ENCODE data around the gene DDX23.

The DDX23 gene

DNA sequence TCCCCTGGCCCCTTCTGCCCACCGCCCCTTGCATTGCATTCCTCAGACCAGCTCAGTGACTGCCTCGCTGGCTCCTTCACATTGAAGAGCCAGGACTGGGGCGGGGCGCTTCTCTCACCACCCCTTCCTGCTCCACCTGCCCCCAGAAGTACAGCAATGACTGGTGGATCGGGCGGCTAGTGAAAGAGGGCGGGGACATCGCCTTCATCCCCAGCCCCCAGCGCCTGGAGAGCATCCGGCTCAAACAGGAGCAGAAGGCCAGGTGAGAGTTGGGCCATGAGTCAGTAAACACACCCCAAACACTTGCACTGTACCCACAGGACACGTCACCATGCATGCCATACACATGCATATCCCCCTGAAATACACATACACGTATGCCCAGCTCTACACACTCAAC, 27.9 kb downstream of the DDX23 start:
- no peak for DNase-seq (ENCODE audit: low spot score)
- no peak overlapping the region for H3K27ac Mint-ChIP-seq
- H3K4me1 Mint-ChIP-seq (ENCODE audit: low read depth), result no peaks in the 10 kb centered on the region
- peaks cover 11% of the 10 kb centered on the region for H3K27me3 Mint-ChIP-seq (ENCODE audit: low read depth)
- H3K36me3 Mint-ChIP-seq (ENCODE audit: low read depth), result peaks cover 6% of the 10 kb centered on the region
- H3K4me3 Mint-ChIP-seq, result no peak overlapping the region
- no peaks in the 10 kb centered on the region for H3K9me3 Mint-ChIP-seq

DNA sequence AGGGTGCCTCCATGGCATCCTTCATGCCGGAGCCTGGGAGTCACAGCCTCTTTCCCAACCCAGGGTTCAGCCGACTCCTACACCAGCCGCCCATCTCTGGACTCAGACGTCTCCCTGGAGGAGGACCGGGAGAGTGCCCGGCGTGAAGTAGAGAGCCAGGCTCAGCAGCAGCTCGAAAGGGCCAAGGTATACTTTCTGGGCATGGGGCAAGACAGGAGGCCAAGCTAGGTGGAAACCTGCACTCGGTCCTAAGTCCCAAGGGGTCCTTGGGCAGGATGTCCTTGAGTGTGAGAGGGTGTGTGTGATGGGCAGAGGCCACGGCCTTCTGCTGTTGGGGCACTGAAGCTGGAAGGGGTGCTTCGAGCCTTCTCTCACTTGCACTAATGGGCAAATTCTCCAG, 28.7 kb downstream of the DDX23 start:
- peaks cover 15% of the 10 kb centered on the region for H3K27me3 Mint-ChIP-seq (ENCODE audit: low read depth)
- H3K9me3 Mint-ChIP-seq, result no peaks in the 10 kb centered on the region
- no peak overlapping the region for H3K4me3 Mint-ChIP-seq
- no peak overlapping the region for H3K27ac Mint-ChIP-seq
- H3K36me3 Mint-ChIP-seq (ENCODE audit: low read depth), result no peaks in the 10 kb centered on the region
- H3K4me1 Mint-ChIP-seq (ENCODE audit: low read depth), result peaks cover 2% of the 10 kb centered on the region
- DNase-seq (ENCODE audit: low spot score), result no peak

DNA sequence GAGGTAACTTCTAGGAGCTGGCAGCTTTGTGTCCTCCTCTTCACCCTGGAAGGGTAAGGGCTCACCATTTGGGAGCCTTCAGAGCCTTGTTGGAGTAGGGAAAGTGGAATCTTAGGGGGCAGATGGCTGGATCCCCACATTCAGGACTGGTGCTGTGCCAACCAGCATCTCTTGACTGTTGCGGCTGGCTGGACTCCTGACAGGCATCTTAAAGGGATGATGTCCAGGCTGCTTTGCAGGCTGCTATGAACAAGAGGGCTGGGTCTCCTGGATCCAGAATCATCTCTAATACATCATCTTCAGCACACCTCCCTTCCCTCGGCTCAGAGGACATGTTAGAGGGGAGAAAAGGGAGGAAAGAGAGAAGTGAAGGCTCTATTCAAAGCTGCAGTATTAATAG, 29.3 kb downstream of the DDX23 start:
- Mint-ChIP-seq H3K4me1 (ENCODE audit: low read depth) (peaks cover 2% of the 10 kb centered on the region), H3K36me3 (ENCODE audit: low read depth) (no peaks in the 10 kb centered on the region), H3K27ac (no peak overlapping the region), H3K27me3 (ENCODE audit: low read depth) (peaks cover 17% of the 10 kb centered on the region), H3K9me3 (no peaks in the 10 kb centered on the region), H3K4me3 (no peak overlapping the region)
- DNase-seq (ENCODE audit: low spot score), result no peak

DNA sequence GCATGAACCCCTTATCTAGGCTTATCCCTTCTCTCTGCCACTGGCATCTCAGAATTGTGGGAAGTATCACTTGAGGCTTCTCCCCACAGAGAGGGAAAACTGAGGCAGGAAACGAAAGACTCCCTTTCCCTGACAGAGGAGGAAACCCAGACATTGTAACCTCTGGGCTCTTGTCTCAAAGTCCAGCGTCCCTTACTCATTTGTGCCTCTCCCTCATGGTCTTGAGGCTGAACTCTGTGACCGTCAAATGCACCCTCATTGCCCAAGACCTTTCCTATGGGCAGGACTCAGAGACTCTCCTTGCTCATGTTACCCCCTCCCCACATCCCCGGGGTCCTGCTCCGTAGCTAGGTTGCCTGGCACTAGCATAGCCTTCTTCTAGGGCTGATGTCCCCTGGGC, 29.8 kb downstream of the DDX23 start:
- H3K36me3 Mint-ChIP-seq (ENCODE audit: low read depth), result no peaks in the 10 kb centered on the region
- DNase-seq (ENCODE audit: low spot score), result no peak
- no peaks in the 10 kb centered on the region for H3K9me3 Mint-ChIP-seq
- H3K27ac Mint-ChIP-seq, result no peak overlapping the region
- peaks cover 5% of the 10 kb centered on the region for H3K4me1 Mint-ChIP-seq (ENCODE audit: low read depth)
- H3K4me3 Mint-ChIP-seq, result no peak overlapping the region
- peaks cover 23% of the 10 kb centered on the region for H3K27me3 Mint-ChIP-seq (ENCODE audit: low read depth)

DNA sequence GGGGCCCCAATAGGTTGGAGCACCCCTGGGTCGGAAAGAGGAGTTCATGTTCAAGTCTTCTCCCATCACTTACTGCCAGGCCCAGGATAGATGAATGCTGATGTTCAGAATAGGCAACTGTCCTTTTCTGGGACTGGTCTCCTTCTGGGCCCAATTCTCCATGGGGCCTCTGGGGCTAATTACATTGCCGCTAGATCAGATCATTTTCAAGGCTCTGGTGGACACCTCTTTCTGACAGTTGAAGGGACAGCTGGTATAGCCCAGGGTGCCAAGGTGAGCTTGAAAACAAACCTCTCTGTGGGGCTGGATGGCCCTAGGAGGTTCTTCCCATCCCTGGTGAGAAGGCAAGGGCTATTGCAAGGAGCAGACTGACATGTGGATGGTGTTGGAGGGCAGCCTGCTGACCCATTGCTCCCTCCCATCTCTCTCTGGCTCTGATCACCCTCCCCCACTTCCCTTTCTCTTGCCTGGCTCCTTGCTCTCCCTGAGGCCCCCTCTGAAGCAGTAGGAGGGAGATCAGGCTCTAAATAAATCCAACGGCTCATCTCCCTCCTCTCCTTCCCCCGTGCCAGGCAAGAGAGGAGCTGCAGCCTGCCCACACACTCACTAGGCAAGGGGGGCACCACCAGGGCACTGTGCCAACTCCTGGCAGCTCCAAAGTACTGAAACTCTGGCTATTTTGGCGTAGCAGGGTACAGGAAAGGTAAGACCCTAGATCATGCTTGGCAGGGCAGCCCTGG, 31.8 kb downstream of the DDX23 start:
- no peaks in the 10 kb centered on the region for H3K9me3 Mint-ChIP-seq
- no peak for DNase-seq (ENCODE audit: low spot score)
- H3K27me3 Mint-ChIP-seq (ENCODE audit: low read depth), result peaks cover 35% of the 10 kb centered on the region
- H3K36me3 Mint-ChIP-seq (ENCODE audit: low read depth), result no peaks in the 10 kb centered on the region
- no peak overlapping the region for H3K27ac Mint-ChIP-seq
- peak overlapping the region; percentile 62 for H3K4me3 Mint-ChIP-seq
- peaks cover 18% of the 10 kb centered on the region for H3K4me1 Mint-ChIP-seq (ENCODE audit: low read depth)

DNA sequence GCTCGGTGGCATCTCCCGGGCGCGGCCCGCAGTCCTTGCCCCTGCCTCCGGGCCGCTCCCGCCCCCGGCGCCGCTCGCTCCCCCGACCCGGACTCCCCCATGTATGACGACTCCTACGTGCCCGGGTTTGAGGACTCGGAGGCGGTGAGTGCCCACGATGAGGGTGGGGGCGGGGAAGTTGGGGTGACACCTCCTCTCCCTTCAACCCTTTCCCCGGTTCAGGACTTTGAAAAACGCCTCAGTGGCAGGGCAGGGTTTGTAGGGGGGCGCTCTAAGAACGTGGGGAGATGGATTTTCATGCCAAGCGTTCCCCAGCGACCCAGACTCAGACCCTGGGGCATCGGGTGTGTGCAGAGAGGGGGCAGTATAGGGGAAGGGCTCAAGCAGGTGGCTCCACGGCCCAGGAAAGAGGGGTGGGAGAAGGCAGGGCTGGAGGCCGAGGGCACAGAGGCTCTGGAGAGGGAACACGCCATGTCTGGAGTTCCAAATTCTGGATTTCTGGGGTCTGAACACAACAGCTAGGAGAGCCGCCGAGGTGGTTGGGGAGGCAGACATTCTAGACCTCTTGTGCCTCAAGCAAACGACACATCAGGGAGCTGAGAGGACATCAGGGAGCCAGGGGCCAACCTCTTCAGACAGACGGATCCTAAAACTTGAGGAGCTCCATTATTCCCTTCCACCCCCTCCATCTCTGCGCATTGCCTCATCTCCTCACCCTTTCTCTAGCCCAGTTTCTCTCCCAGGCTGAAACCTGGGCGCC, 33.0 kb downstream of the DDX23 start:
- peak overlapping the region; percentile 79 for H3K4me3 Mint-ChIP-seq
- H3K4me1 Mint-ChIP-seq (ENCODE audit: low read depth), result peaks cover 18% of the 10 kb centered on the region
- no peaks in the 10 kb centered on the region for H3K36me3 Mint-ChIP-seq (ENCODE audit: low read depth)
- H3K27me3 Mint-ChIP-seq (ENCODE audit: low read depth), result peaks cover 35% of the 10 kb centered on the region
- DNase-seq (ENCODE audit: low spot score), result no peak
- H3K9me3 Mint-ChIP-seq, result no peaks in the 10 kb centered on the region
- no peak overlapping the region for H3K27ac Mint-ChIP-seq

DNA sequence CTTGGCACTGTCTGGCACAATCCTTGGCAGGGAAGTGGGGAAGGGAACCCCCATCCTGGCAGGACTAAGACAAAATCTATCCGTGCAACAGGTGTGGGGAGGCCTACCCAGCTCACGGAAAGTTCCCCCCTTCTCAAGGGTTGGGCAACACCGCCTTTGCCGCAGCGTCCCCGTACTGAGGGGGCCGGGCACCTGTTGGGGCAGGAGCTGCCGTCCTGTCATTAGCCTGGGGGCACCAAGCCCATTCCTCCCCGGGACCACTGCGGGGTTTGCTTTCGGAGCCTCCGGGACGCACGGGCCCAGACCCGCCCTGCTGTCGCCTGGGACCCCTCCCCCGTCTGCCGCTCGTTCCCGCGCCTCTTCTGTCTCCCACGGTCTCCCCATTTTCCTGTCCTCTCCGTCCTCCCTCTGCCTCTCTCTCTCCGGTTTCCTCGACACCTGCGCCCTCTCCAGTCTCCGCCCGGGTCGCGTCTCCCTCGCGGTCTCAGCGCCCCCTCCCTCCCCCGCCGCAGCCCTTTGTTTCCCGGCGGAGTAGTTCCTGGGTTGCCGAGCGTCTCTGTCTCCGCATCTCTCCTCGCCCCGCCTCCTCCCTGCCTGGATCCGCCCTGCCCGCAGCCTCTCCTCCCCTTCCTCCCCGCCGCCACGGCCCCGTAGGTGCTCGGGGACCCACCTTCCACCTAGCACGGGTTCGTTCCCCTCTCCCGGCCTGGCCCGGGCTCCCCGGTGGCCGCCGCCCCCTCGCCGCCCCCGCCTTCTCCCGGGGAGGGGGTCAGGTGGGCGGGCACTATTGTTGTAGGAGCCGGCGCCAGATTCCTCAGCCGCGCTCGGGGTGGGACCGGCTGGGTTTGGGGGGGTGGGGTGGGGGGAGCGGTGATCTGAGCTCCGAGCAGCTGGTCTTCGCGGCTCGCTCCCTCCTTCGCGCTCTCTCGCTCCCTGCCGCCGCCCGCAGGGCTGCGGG, 33.8 kb downstream of the DDX23 start, which contains the start of gene CACNB3:
CACNB3 (plus strand) TSS at position 624 of the 958 bp plus-strand sequence. CDS start 434 bp downstream, outside the sequence.
- peaks cover 20% of the 10 kb centered on the region for H3K4me1 Mint-ChIP-seq (ENCODE audit: low read depth)
- DNase-seq (ENCODE audit: low spot score), result peak; percentile 78
- no peaks in the 10 kb centered on the region for H3K9me3 Mint-ChIP-seq
- H3K27me3 Mint-ChIP-seq (ENCODE audit: low read depth), result peaks cover 35% of the 10 kb centered on the region
- H3K4me3 Mint-ChIP-seq, result peak within 1 kb of the TSS; percentile 88
- peak within 1 kb of the TSS; percentile 17 for H3K27ac Mint-ChIP-seq
- no peaks in the 10 kb centered on the region for H3K36me3 Mint-ChIP-seq (ENCODE audit: low read depth)

DNA sequence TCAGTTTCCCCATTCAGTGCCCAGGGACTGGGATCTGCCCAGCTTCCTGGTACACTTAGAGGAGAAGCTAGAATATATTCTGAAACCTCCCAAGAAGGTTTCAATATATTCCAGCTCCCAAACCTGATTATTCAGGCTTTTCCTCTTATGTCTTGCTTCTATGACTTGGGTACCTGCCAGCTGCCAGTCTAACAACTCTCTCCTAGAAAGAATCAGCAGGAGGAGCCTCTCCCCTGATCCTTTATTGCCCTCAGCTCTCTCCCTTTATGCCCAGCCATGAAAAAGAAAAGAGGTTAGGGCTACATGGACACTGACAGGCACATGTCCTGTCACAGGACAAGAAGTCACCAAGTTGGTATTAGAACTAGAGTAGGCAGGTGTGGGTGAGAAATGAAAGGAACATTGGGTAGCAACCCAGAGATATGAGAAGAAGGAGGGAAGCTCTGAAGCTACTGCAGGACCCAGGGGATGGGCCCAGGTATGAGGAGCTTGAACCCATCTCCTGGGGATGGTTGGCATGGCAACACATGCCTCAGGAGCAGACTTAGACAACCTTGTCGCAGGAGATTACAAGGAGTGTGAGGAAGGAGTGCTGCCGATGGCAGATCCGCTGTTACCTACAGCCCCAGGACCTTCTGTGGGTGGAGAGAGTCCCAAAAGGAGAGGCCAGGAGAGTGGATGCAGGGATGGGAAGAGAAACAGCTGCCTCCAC, 35.7 kb downstream of the DDX23 start:
- no peaks in the 10 kb centered on the region for H3K9me3 Mint-ChIP-seq
- peaks cover 20% of the 10 kb centered on the region for H3K4me1 Mint-ChIP-seq (ENCODE audit: low read depth)
- H3K27me3 Mint-ChIP-seq (ENCODE audit: low read depth), result peaks cover 35% of the 10 kb centered on the region
- DNase-seq (ENCODE audit: low spot score), result no peak
- no peaks in the 10 kb centered on the region for H3K36me3 Mint-ChIP-seq (ENCODE audit: low read depth)
- H3K27ac Mint-ChIP-seq, result no peak overlapping the region
- peak overlapping the region; percentile 94 for H3K4me3 Mint-ChIP-seq

DNA sequence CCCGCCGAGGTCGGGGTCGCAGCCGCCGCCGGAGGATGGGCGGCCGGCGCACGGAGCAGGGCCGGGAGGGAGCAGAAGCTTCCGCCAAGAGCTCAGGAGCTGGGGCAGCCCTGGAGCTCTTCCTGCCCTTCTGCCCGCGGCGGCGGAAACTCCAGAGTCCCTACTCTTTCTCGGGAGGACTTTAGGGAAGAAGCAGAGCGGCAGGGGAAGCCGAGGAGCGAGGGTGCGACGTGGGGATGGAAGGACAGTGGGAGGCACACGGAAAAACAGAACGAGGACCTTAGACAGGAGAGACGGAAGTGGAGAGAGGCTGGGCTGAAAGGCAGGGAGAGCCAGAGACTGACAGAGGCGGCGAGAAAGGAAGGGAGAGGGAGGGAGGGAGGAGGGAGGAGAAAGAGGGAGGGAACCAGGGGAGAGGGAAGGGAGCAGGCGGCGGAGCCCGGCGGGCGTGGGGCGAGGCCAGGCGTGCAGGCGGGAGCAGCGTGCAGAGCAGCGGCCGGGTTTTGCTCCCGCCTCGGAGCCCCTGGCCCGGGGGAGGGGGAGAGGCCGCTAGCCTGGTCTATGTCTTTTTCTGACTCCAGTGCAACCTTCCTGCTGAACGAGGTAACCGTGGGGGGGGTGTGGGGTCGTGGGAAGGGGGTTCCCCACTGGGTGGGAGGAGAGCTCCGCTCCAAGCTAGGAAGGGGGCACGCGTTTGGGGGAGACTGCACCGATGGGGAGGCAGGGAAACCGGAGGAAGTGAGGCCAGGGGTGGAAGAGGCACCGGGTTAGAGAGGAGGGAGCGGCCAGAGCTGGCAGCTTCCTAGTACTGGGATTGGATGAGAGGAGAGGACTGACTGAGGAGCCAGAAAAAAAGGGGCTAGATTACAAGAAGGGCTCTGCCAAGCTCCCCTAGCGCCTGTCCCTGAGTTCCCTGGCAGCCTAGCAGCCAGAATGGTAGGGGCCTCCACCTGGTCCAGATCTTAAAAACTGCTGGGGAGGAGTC, 36.5 kb downstream of the DDX23 start:
- H3K9me3 Mint-ChIP-seq, result no peaks in the 10 kb centered on the region
- peaks cover 20% of the 10 kb centered on the region for H3K4me1 Mint-ChIP-seq (ENCODE audit: low read depth)
- DNase-seq (ENCODE audit: low spot score), result peak; percentile 21
- peak overlapping the region; percentile 94 for H3K4me3 Mint-ChIP-seq
- peaks cover 32% of the 10 kb centered on the region for H3K27me3 Mint-ChIP-seq (ENCODE audit: low read depth)
- no peaks in the 10 kb centered on the region for H3K36me3 Mint-ChIP-seq (ENCODE audit: low read depth)
- H3K27ac Mint-ChIP-seq, result peak overlapping the region; percentile 86

DNA sequence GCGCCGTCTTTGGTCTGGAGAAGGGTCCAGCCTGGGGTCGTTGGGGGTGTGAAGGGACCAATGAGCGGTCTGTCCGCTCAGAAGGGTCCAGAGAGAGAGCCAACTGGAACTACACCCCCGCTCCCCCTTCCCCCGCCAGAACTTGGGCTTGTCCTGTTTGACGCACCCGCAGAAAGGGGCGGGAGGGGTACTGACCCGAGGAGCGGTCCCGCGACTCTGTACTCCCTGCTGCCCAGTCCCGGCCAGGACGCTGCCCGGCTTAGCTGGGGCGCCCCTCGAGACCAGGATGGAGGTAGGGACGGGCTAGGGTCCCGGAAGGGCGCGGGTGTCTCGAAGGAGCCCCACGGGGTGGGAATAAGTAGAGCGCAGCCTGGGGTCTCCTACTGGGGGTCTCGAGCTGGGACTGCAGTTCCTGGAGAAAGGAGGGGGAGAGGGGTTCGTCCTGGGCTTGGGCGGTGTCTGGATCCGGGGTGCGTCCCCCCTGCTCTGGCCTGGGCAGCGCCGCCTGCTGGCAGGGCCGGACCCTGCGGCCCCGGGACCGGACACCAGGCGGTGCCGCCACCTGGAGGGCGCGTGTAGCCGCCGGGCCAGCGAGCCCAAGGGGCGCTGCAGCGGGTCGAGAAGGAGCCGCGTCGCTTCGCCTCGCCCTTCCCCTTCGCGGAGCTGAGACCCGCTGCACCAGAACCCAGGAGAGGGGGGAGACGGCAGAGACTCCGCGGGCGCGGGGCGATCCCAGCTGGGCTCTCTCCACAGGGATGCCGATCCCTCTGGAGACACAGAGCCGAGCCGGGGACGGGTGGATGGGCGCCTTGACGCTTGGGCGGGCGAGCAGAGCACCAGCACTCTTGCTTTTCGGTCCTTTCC, 37.5 kb downstream of the DDX23 start:
- Mint-ChIP-seq H3K4me1 (ENCODE audit: low read depth) (peaks cover 20% of the 10 kb centered on the region), H3K36me3 (ENCODE audit: low read depth) (no peaks in the 10 kb centered on the region), H3K9me3 (no peaks in the 10 kb centered on the region), H3K27me3 (ENCODE audit: low read depth) (peaks cover 26% of the 10 kb centered on the region), H3K27ac (peak overlapping the region; percentile 65), H3K4me3 (peak overlapping the region; percentile 94)
- peak; percentile 85 for DNase-seq (ENCODE audit: low spot score)

DNA sequence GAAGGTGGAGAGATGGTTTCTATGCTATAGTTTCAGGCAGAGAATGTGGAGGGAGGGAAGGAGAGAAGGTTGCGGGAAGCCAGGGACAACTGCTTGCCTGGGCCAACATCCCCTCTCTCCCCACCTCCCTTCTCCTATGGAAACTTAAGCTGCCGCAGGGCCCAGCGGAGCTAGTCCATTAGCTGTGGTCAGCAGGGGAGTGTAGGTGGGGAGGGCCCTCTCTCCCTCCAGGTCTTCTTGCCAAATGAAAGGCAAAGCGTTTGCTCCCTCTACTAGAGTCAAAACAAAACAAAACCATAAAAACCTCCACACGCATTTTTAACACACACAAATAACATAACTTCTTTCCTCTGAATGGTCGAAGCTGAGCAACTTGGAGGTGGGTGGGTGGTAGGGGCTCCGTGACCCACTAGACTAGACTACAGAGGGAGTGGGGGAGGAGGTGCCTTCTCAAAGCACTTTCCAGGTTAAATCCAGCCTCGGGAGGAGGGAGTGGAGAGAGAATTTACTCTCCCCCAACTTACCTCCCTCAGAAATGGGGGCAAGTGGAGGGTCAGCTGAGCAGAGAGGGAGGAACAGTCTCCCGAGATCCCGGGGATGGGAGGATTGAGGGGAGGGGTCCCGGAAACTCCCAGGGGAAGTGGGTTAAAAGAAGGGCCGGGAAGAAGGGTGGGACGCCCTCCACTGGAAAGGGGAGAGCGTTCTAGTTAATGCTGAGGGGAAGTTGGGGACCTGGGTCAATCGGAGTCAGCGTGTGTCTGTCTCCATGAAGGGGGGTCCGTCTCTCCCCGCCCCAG, 38.3 kb downstream of the DDX23 start:
- Mint-ChIP-seq H3K4me1 (ENCODE audit: low read depth) (peaks cover 18% of the 10 kb centered on the region), H3K36me3 (ENCODE audit: low read depth) (no peaks in the 10 kb centered on the region), H3K27ac (peak overlapping the region; percentile 45), H3K9me3 (no peaks in the 10 kb centered on the region), H3K4me3 (peak overlapping the region; percentile 94), H3K27me3 (ENCODE audit: low read depth) (peaks cover 20% of the 10 kb centered on the region)
- DNase-seq (ENCODE audit: low spot score), result no peak

Measured in T-helper 2 cell treated with Interferon-gamma antibody and Interleukin-4, amounts not matched to agents 5 μg/mL and 100 μg/mL, for 36 hours (primary cell).